Measurements from ENCODE around the gene LUZP2.
"Not testable (repeated sequence)": the region's sequence is repeated elsewhere in the genome, so short reads cannot be mapped to it uniquely, and the experiment has no call there.

Gene LUZP2

GRCh38 chr11:24965748-24966147, 468.9 kb downstream of the LUZP2 start:
- DNase-seq (ENCODE audit: low read depth): peak; percentile 50
- no peak for TF ChIP-seq CTCF (conservative IDR thresholded peaks at IDR 0.05; ENCODE audit: low read depth, low read length)
- no peak overlapping the region for H3K4me3 ChIP-seq (ENCODE audit: low read depth, low read length)

GRCh38 chr11:24993903-24994302, 497.1 kb downstream of the LUZP2 start:
- DNase-seq (ENCODE audit: low read depth); H3K4me3 ChIP-seq (ENCODE audit: low read depth, low read length): not testable (repeated sequence)

GRCh38 chr11:24999929-25000328, 503.1 kb downstream of the LUZP2 start:
- not testable (repeated sequence) for DNase-seq (ENCODE audit: low read depth); H3K4me3 ChIP-seq (ENCODE audit: low read depth, low read length)

GRCh38 chr11:25037431-25037830, 540.6 kb downstream of the LUZP2 start:
- no peak overlapping the region for H3K4me3 ChIP-seq (ENCODE audit: low read depth, low read length)
- TF ChIP-seq CTCF (conservative IDR thresholded peaks at IDR 0.05; ENCODE audit: low read depth, low read length): no peak
- no peak for DNase-seq (ENCODE audit: low read depth)

GRCh38 chr11:25038131-25038530, 541.3 kb downstream of the LUZP2 start:
- DNase-seq (ENCODE audit: low read depth): peak; percentile 2
- no peak for TF ChIP-seq CTCF (conservative IDR thresholded peaks at IDR 0.05; ENCODE audit: low read depth, low read length)
- H3K4me3 ChIP-seq (ENCODE audit: low read depth, low read length): no peak overlapping the region

- no peak overlapping the region for H3K4me3 ChIP-seq (ENCODE audit: low read depth, low read length)
- no peak for DNase-seq (ENCODE audit: low read depth)
- TF ChIP-seq CTCF (conservative IDR thresholded peaks at IDR 0.05; ENCODE audit: low read depth, low read length): no peak
These were observed 542.3 kb downstream of the LUZP2 start for GRCh38 chr11:25039165-25039564.

- no peak for TF ChIP-seq CTCF (conservative IDR thresholded peaks at IDR 0.05; ENCODE audit: low read depth, low read length)
- no peak overlapping the region for H3K4me3 ChIP-seq (ENCODE audit: low read depth, low read length)
- no peak for DNase-seq (ENCODE audit: low read depth)
These were observed 551.8 kb downstream of the LUZP2 start for GRCh38 chr11:25048632-25049031.

GRCh38 chr11:25052844-25053243, 556.0 kb downstream of the LUZP2 start:
- no peak for TF ChIP-seq CTCF (conservative IDR thresholded peaks at IDR 0.05; ENCODE audit: low read depth, low read length)
- DNase-seq (ENCODE audit: low read depth): no peak
- no peak overlapping the region for H3K4me3 ChIP-seq (ENCODE audit: low read depth, low read length)
